Progenitor cell of endocrine pancreas (in vitro differentiated cells): ENCODE results near the gene NELL1. TPM values are rescaled to one million over a fixed set of nuclear protein-coding genes. Genes with fewer than 3 reads are reported as not detected.

ENCODE experiments used
- DNase-seq: peaks from one replicate; pipeline ENCODE4 v3.0.0; 2021; ENCODE audit warnings: low spot score; ENCODE audit not compliant: unreplicated experiment
- H3K27ac Mint-ChIP-seq: 2 replicates; pipeline ENCODE4 v1.8.0; 2021; ENCODE audit warnings: mild to moderate bottlenecking, moderate library complexity, mixed read lengths
- H3K27me3 Mint-ChIP-seq: 2 replicates; pipeline ENCODE4 v1.8.0; 2021; ENCODE audit warnings: mixed read lengths
- H3K36me3 Mint-ChIP-seq: 2 replicates; pipeline ENCODE4 v1.8.0; 2022; ENCODE audit warnings: mixed read lengths; ENCODE audit not compliant: insufficient read depth
- H3K4me1 Mint-ChIP-seq: 2 replicates; pipeline ENCODE4 v1.8.0; 2021; ENCODE audit warnings: low read depth, mixed read lengths
- H3K4me3 Mint-ChIP-seq: 2 replicates; pipeline ENCODE4 v1.8.0; 2021; ENCODE audit warnings: low read depth, mild to moderate bottlenecking, moderate library complexity, mixed read lengths
- H3K9me3 Mint-ChIP-seq: 2 replicates; pipeline ENCODE4 v1.8.0; 2021; ENCODE audit warnings: low read depth, mixed read lengths
- total RNA-seq: library from RNA; stranded (reverse); gene quantifications from 2 replicates; pipeline ENCODE4 v1.2.1, GENCODE V29; 2021
- TF ChIP-seq, protein P1 (sequence below): fragments of 200-600 bp; sonication (generic); IDR thresholded peaks from one replicate; pipeline ENCODE4 v1.5.0; 2021; ENCODE audit warnings: antibody characterized with exemption, mild to moderate bottlenecking; ENCODE audit not compliant: unreplicated experiment

The NELL1 gene
- total RNA-seq, 1 donor from 2014 or later = 2.2 TPM

GRCh38 chr11:20759541-20759940 is 90.2 kb downstream of the NELL1 start:
- no peak for DNase-seq

DNA sequence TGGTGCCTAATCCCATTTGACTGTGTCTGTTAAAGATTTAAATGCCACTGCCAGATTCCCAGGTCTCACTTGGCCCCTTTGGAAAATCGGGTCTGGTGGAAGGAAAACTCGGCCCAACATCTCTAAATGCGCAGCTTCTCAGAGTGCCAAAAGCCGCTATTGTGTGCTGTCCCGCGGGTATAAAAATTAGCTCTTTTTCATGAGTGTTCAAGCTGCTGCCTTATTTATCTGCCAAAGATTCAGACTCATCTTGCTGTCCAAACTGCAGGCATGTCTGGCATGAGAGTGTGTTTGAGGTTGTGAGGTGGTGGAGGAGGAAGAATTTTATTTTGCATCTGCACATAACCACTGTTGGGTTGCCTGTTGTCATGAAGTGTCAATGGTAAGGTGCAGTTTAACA is 91.4 kb downstream of the NELL1 start:
- TF ChIP-seq, protein P1, sequence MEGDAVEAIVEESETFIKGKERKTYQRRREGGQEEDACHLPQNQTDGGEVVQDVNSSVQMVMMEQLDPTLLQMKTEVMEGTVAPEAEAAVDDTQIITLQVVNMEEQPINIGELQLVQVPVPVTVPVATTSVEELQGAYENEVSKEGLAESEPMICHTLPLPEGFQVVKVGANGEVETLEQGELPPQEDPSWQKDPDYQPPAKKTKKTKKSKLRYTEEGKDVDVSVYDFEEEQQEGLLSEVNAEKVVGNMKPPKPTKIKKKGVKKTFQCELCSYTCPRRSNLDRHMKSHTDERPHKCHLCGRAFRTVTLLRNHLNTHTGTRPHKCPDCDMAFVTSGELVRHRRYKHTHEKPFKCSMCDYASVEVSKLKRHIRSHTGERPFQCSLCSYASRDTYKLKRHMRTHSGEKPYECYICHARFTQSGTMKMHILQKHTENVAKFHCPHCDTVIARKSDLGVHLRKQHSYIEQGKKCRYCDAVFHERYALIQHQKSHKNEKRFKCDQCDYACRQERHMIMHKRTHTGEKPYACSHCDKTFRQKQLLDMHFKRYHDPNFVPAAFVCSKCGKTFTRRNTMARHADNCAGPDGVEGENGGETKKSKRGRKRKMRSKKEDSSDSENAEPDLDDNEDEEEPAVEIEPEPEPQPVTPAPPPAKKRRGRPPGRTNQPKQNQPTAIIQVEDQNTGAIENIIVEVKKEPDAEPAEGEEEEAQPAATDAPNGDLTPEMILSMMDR = no peak
- Mint-ChIP-seq H3K9me3 (no peaks in the 10 kb centered on the region), H3K4me1 (peaks cover 5% of the 10 kb centered on the region), H3K4me3 (no peak overlapping the region), H3K36me3 (no peaks in the 10 kb centered on the region), H3K27me3 (peaks cover 9% of the 10 kb centered on the region), H3K27ac (no peak overlapping the region)
- DNase-seq = no peak

More at GRCh38 chr11:20759541-20759940, 90.2 kb downstream of the NELL1 start:
- H3K27me3 Mint-ChIP-seq = peaks cover 9% of the 10 kb centered on the region
- H3K4me3 Mint-ChIP-seq = no peak overlapping the region
- TF ChIP-seq, protein P1 = no peak
- H3K27ac Mint-ChIP-seq = no peak overlapping the region
- no peaks in the 10 kb centered on the region for H3K9me3 Mint-ChIP-seq
- H3K36me3 Mint-ChIP-seq = no peaks in the 10 kb centered on the region
- peaks cover 5% of the 10 kb centered on the region for H3K4me1 Mint-ChIP-seq

GRCh38 chr11:20762116-20762844 is 92.9 kb downstream of the NELL1 start:
- Mint-ChIP-seq H3K4me1 (peaks cover 5% of the 10 kb centered on the region), H3K9me3 (no peaks in the 10 kb centered on the region), H3K27ac (no peak overlapping the region), H3K4me3 (no peak overlapping the region), H3K36me3 (no peaks in the 10 kb centered on the region), H3K27me3 (peaks cover 9% of the 10 kb centered on the region)
- TF ChIP-seq, protein P1 = no peak
- no peak for DNase-seq

GRCh38 chr11:20762980-20763379 is 93.6 kb downstream of the NELL1 start:
- H3K4me3 Mint-ChIP-seq = no peak overlapping the region
- H3K27me3 Mint-ChIP-seq = peaks cover 9% of the 10 kb centered on the region
- peaks cover 5% of the 10 kb centered on the region for H3K4me1 Mint-ChIP-seq
- H3K27ac Mint-ChIP-seq = no peak overlapping the region
- DNase-seq = no peak
- H3K36me3 Mint-ChIP-seq = no peaks in the 10 kb centered on the region
- TF ChIP-seq, protein P1 = no peak
- no peaks in the 10 kb centered on the region for H3K9me3 Mint-ChIP-seq

GRCh38 chr11:20770414-20770946 is 101.1 kb downstream of the NELL1 start:
- TF ChIP-seq, protein P1 = no peak
- Mint-ChIP-seq H3K9me3 (no peaks in the 10 kb centered on the region), H3K4me3 (no peak overlapping the region), H3K4me1 (no peaks in the 10 kb centered on the region), H3K36me3 (no peaks in the 10 kb centered on the region), H3K27ac (no peak overlapping the region), H3K27me3 (peaks cover 20% of the 10 kb centered on the region)
- no peak for DNase-seq
